ENCODE measurements around the gene CPED1. TPM values are rescaled to one million over a fixed set of nuclear protein-coding genes. Genes with fewer than 3 reads are reported as not detected.
"Not testable (repeated sequence)": the region's sequence is repeated elsewhere in the genome, so short reads cannot be mapped to it uniquely, and the experiment has no call there.

The CPED1 gene
- total RNA-seq, 1 donor from 2014 or later, result 0.26 TPM

DNA sequence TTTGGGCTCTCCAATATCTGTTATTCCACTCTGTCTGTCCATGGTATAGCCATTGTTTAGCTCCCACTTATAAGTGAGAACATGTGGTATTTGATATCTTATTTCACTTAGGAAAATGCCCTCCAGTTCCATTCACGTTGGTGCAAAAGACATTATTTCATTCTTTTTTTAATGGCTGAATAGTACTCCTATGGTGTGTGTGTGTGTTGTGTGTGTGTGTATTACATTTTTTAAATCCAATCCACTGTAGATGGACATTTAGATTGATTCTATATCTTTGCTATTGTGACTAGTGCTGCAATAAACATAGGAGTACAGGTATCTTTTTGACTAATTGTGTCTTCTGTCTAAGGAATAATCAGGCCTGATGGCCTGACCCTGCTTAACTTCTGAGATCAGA, 7.4 kb upstream of the CPED1 start:
- H3K27me3 ChIP-seq (ENCODE audit: control insufficient read depth, insufficient read depth, low read length), result no peaks in the 10 kb centered on the region
- DNase-seq (ENCODE audit: low read depth), result no peak
- H3K36me3 ChIP-seq (ENCODE audit: control insufficient read depth, insufficient read depth, low read length), result no peaks in the 10 kb centered on the region
- TF ChIP-seq, protein P1, sequence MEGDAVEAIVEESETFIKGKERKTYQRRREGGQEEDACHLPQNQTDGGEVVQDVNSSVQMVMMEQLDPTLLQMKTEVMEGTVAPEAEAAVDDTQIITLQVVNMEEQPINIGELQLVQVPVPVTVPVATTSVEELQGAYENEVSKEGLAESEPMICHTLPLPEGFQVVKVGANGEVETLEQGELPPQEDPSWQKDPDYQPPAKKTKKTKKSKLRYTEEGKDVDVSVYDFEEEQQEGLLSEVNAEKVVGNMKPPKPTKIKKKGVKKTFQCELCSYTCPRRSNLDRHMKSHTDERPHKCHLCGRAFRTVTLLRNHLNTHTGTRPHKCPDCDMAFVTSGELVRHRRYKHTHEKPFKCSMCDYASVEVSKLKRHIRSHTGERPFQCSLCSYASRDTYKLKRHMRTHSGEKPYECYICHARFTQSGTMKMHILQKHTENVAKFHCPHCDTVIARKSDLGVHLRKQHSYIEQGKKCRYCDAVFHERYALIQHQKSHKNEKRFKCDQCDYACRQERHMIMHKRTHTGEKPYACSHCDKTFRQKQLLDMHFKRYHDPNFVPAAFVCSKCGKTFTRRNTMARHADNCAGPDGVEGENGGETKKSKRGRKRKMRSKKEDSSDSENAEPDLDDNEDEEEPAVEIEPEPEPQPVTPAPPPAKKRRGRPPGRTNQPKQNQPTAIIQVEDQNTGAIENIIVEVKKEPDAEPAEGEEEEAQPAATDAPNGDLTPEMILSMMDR (IDR thresholded peaks at IDR 0.05; ENCODE audit: insufficient read depth, low read length, severe bottlenecking), result no peak
- FAIRE-seq, result no peak
- H3K4me3 ChIP-seq (ENCODE audit: low read depth, low read length), result no peak overlapping the region

DNA sequence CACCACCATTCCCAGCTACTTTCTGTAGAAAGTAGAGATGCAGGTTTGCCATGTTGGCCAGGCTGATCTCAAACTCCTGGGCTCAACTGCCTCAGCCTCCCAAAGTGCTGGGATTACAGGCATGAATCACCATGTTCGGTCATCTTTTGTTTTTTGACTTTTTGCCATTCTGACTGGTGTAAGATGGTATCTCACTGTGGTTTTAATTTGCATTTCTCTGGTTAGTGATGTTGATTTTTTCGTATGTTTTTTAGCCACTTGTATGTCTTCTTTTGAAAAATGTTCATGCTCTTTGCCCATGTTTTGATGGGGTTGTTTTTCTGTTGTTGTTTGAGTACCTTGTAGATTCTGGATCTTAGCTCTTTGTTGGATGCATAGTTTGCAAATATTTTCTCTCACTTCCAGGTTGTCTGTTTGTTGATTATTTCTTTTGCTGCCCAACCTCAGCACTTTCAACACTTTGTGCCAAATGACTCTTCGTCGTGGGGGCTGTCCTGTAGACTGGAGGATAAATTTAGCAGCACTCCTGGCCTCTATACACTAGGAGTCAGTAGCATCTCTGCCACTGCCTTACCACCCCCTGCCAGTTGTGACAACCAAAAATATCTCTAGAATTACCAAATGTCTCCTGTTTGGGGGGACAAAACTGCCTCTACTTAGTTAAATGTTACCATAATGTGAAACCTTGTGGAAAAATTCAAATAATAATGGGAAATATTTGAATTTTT, 6.5 kb upstream of the CPED1 start:
- no peaks in the 10 kb centered on the region for H3K36me3 ChIP-seq (ENCODE audit: control insufficient read depth, insufficient read depth, low read length)
- peak; percentile 37 for DNase-seq (ENCODE audit: low read depth)
- TF ChIP-seq, protein P1 (IDR thresholded peaks at IDR 0.05; ENCODE audit: insufficient read depth, low read length, severe bottlenecking), result no peak
- no peak overlapping the region for H3K4me3 ChIP-seq (ENCODE audit: low read depth, low read length)
- no peaks in the 10 kb centered on the region for H3K27me3 ChIP-seq (ENCODE audit: control insufficient read depth, insufficient read depth, low read length)
- FAIRE-seq, result no peak

DNA sequence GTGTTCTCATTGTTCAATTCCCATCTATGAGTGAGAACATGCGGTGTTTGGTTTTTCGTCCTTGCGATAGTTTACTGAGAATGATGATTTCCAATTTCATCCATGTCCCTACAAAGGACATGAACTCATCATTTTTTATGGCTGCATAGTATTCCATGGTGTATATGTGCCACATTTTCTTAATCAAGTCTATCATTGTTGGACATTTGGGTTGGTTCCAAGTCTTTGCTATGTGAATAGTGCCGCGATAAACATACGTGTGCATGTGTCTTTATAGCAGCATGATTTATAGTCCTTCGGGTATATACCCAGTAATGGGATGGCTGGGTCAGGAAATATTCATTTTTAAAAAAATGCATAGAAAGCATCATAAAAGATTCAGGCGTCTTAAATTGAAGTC, 4.9 kb upstream of the CPED1 start:
- not testable (repeated sequence) for FAIRE-seq; H3K27me3 ChIP-seq (ENCODE audit: control insufficient read depth, insufficient read depth, low read length); H3K36me3 ChIP-seq (ENCODE audit: control insufficient read depth, insufficient read depth, low read length); DNase-seq (ENCODE audit: low read depth); H3K4me3 ChIP-seq (ENCODE audit: low read depth, low read length)

DNA sequence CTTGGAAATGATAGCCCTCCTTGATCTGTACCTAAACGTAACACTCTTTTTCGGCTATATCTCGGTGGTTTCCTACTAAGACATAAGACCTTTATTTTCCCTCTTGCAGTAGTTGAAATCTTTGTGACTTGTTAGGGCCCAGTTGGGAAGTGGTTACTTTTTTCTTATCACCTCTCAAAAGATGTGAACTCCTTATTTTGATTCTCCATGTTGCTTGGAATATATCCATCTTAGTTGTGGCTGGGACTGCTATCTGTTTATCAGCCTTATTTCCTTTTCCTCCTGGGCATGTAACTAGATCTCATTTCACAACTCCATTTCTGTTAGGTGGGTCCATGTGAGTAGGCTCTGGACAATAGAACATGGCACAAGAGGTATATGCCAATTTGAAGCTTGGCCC, 4.1 kb upstream of the CPED1 start:
- Histone ChIP-seq H3K27me3 (ENCODE audit: control insufficient read depth, insufficient read depth, low read length) (no peaks in the 10 kb centered on the region), H3K36me3 (ENCODE audit: control insufficient read depth, insufficient read depth, low read length) (no peaks in the 10 kb centered on the region), H3K4me3 (ENCODE audit: low read depth, low read length) (no peak overlapping the region)
- TF ChIP-seq, protein P1 (IDR thresholded peaks at IDR 0.05; ENCODE audit: insufficient read depth, low read length, severe bottlenecking), result no peak
- DNase-seq (ENCODE audit: low read depth) (no peak), FAIRE-seq (no peak)

DNA sequence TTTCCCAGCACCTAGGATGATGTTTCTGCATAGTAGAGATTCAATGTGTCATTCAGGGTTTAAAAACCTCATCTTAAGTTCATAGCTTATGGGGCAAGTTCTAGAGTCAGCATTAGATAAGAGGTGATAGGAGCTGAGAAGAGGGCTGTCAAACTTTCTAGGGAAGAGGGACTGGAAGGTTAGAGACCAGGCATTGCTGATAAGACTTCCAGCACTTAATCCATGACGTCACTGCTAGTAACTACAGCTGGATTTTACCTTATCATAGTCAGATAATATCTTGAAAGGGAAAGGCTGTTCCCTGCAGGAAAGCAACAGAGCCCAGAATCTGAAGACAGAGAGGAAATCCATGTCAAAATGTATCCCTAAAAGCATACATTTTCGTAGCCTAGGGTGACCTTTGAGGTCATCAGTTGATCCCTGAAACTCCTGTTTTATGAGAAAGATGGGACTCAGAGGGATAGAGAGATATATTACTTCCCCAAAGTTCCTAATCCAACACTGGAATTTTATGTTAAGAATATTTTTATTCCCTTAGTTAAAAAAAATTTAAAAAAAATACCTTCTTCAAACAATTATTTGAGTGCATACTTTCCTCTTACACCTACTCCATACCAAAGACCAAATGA, 3.3 kb upstream of the CPED1 start:
- FAIRE-seq (no peak), DNase-seq (ENCODE audit: low read depth) (no peak)
- H3K36me3 ChIP-seq (ENCODE audit: control insufficient read depth, insufficient read depth, low read length), result no peaks in the 10 kb centered on the region
- TF ChIP-seq, protein P1 (IDR thresholded peaks at IDR 0.05; ENCODE audit: insufficient read depth, low read length, severe bottlenecking), result no peak
- no peak overlapping the region for H3K4me3 ChIP-seq (ENCODE audit: low read depth, low read length)
- peaks cover 2% of the 10 kb centered on the region for H3K27me3 ChIP-seq (ENCODE audit: control insufficient read depth, insufficient read depth, low read length)

DNA sequence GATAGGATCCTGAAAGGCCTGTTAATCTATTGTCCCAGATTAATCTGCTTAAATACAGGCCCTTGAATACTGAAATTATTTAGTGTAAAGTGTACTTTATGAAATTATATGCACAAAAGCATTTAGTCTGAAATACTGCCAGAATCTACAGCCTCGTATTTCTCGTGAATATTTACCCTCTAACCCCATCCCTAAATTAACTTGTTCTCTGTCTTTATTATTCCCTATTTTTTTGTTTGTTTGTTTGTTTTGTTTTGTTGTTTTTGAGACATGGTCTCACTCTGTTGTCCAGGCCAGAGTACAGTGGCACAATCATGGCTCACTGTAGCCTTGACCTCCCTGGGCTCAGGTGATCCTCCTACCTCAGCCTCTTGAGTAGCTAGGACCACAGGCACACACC, 2.7 kb upstream of the CPED1 start:
- FAIRE-seq, result no peak
- H3K4me3 ChIP-seq (ENCODE audit: low read depth, low read length), result no peak overlapping the region

More for the DNA sequence above, 2.7 kb upstream of the CPED1 start:
- no peak for DNase-seq (ENCODE audit: low read depth)
- TF ChIP-seq, protein P1 (IDR thresholded peaks at IDR 0.05; ENCODE audit: insufficient read depth, low read length, severe bottlenecking), result no peak
- Histone ChIP-seq H3K36me3 (ENCODE audit: control insufficient read depth, insufficient read depth, low read length) (no peaks in the 10 kb centered on the region), H3K27me3 (ENCODE audit: control insufficient read depth, insufficient read depth, low read length) (peaks cover 2% of the 10 kb centered on the region)
